Vagina (tissue), 2 donors: ENCODE results near the gene MYO7B. TPM values are rescaled to one million over a fixed set of nuclear protein-coding genes. Genes with fewer than 3 reads are reported as not detected.
A peak's percentile ranks its signal among the peaks of the same experiment; 100 is the strongest.

Source experiments
- DNase-seq, 2 donors: peaks; one replicate each; pipeline ENCODE4 v3.0.0-alpha.2; 2017; ENCODE audit errors: extremely low spot score in 2 of 2
- H3K27ac ChIP-seq: fragments of 200-600 bp; sonication (generic); one replicate; pipeline ENCODE4 v1.5.1; 2019
- H3K27me3 ChIP-seq: fragments of 200-600 bp; sonication (generic); one replicate; pipeline ENCODE4 v1.5.1; 2019
- H3K36me3 ChIP-seq, 2 donors: fragments of 200-600 bp; sonication (generic); one replicate each; pipeline ENCODE4 v1.5.1; 2017 to 2019
- H3K4me1 ChIP-seq: fragments of 200-600 bp; sonication (generic); one replicate; pipeline ENCODE4 v1.5.1; 2019
- H3K4me3 ChIP-seq, 2 donors: fragments of 200-600 bp; sonication (generic); 1 replicate in 1 of 2; 2 replicates in 1 of 2; pipeline ENCODE4 v1.5.1; 2016 to 2019
- H3K9me3 ChIP-seq: fragments of 200-600 bp; sonication (generic); one replicate; pipeline ENCODE4 v1.5.1; 2019
- POLR2A ChIP-seq, 2 donors: fragments of 450-650 bp; IDR thresholded peaks; one replicate each; pipeline ENCODE4 v1.6.1; 2017; ENCODE audit warnings: antibody characterized with exemption in 2 of 2, mild to moderate bottlenecking in 2 of 2, moderate library complexity in 2 of 2
- POLR2AphosphoS5 ChIP-seq, 2 donors: sonication (generic); formaldehyde crosslinking; IDR thresholded peaks; one replicate each; pipeline ENCODE4 v1.9.0; 2017; ENCODE audit warnings: antibody characterized with exemption in 2 of 2, mild to moderate bottlenecking in 2 of 2, low read depth in 1 of 2; ENCODE audit not compliant: insufficient read depth in 1 of 2
- intact Hi-C: fragments of 100-400 bp; cut with DNase I; formaldehyde crosslinking; loops from one replicate; pipeline ENCODE4 v1.15.1; 2023
- total RNA-seq: library from RNA; depleted of rRNA; stranded (reverse); fragments of >200 nt; gene quantifications from one replicate; pipeline ENCODE4 v1.2.3, GENCODE V29; 2016
- TF ChIP-seq, protein P1 (sequence below), 3 experiments: fragments of 450-650 bp in 2 of 3; fragments of 200-600 bp in 1 of 3; sonication (generic) in 1 of 3; IDR thresholded peaks; one replicate each; pipeline ENCODE4 v1.5.1; 2017 to 2019; ENCODE audit warnings: antibody characterized with exemption in 3 of 3, mild to moderate bottlenecking in 2 of 3, moderate library complexity in 2 of 3

The MYO7B gene
- total RNA-seq, 1 donor from 2014 or later, result not detected

DNA sequence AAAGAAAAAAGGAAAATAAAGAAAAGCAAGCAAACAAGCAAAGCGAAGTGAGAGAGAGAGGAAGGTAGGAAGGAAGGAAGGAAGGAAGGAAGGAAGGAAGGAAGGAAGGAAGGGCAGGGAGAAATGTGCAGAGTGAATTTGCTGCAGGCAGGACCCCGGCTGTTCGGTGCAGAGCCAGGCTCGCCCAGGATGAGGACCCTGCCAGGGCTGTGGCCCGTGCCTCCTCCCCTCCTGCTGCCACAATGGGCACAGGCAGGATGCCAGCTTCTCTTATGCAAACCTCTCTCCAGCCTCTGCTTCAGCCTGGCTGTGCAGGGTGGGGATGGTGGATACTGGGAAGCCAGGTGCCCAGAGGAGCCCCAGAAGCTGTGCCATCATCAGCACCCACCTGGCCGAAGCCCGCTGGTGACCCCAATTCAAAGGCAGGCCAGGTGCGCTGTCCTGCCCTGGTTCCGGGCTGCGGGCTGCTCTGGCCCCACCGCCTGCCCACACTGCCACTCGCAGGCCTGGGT lies 113.7 kb downstream of the MYO7B start:
- Histone ChIP-seq H3K4me3 (no peak overlapping the region), H3K4me1 (peaks cover 35% of the 10 kb centered on the region), H3K27me3 (no peaks in the 10 kb centered on the region), H3K27ac (peak overlapping the region; percentile 33), H3K9me3 (no peaks in the 10 kb centered on the region), H3K36me3 (peaks cover 0 to 4% of the 10 kb centered on the region in 2 donors)
- intact Hi-C loops, result no loop called here
- DNase-seq, result no peak
- TF ChIP-seq, protein P1, sequence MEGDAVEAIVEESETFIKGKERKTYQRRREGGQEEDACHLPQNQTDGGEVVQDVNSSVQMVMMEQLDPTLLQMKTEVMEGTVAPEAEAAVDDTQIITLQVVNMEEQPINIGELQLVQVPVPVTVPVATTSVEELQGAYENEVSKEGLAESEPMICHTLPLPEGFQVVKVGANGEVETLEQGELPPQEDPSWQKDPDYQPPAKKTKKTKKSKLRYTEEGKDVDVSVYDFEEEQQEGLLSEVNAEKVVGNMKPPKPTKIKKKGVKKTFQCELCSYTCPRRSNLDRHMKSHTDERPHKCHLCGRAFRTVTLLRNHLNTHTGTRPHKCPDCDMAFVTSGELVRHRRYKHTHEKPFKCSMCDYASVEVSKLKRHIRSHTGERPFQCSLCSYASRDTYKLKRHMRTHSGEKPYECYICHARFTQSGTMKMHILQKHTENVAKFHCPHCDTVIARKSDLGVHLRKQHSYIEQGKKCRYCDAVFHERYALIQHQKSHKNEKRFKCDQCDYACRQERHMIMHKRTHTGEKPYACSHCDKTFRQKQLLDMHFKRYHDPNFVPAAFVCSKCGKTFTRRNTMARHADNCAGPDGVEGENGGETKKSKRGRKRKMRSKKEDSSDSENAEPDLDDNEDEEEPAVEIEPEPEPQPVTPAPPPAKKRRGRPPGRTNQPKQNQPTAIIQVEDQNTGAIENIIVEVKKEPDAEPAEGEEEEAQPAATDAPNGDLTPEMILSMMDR (IDR thresholded peaks at IDR 0.05), result no peak
- TF ChIP-seq POLR2AphosphoS5 (IDR thresholded peaks at IDR 0.05; ENCODE audit: insufficient read depth in 1 of 2, low read depth in 1 of 2) (no peak), POLR2A (IDR thresholded peaks at IDR 0.05) (no peak)

DNA sequence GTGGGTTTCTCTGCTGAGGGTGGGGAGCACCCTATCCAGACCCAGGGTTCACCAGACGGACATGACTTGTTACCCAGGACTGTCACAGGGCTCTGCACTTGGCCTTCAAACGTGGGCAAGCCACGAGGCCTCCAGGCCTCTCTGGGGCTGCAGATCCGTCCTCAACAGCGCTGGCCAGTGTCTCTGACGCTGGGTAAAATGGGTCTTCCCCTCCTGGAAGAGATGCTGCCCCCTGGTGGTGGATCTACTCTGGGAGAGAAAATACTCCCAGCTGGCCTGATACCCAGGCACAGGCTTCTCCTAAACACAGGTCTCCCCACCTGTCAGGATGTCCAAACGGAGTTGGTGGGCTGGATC lies 114.2 kb downstream of the MYO7B start:
- H3K4me1 ChIP-seq, result peaks cover 35% of the 10 kb centered on the region
- H3K9me3 ChIP-seq, result no peaks in the 10 kb centered on the region
- TF ChIP-seq POLR2AphosphoS5 (IDR thresholded peaks at IDR 0.05; ENCODE audit: insufficient read depth in 1 of 2, low read depth in 1 of 2) (no peak), POLR2A (IDR thresholded peaks at IDR 0.05) (no peak)
- TF ChIP-seq, protein P1 (IDR thresholded peaks at IDR 0.05), result peak; percentile 29 to 68 (median 52)
- peaks cover 0 to 4% of the 10 kb centered on the region in 2 donors for H3K36me3 ChIP-seq
- intact Hi-C loops, result loop anchor here (5.0 kb wide), 1 partner anchor 142 kb away; no protein-coding TSS in a partner anchor
- DNase-seq, result no peak
- peak overlapping the region; percentile 33 for H3K27ac ChIP-seq
- no peaks in the 10 kb centered on the region for H3K27me3 ChIP-seq
- H3K4me3 ChIP-seq, result no peak overlapping the region

DNA sequence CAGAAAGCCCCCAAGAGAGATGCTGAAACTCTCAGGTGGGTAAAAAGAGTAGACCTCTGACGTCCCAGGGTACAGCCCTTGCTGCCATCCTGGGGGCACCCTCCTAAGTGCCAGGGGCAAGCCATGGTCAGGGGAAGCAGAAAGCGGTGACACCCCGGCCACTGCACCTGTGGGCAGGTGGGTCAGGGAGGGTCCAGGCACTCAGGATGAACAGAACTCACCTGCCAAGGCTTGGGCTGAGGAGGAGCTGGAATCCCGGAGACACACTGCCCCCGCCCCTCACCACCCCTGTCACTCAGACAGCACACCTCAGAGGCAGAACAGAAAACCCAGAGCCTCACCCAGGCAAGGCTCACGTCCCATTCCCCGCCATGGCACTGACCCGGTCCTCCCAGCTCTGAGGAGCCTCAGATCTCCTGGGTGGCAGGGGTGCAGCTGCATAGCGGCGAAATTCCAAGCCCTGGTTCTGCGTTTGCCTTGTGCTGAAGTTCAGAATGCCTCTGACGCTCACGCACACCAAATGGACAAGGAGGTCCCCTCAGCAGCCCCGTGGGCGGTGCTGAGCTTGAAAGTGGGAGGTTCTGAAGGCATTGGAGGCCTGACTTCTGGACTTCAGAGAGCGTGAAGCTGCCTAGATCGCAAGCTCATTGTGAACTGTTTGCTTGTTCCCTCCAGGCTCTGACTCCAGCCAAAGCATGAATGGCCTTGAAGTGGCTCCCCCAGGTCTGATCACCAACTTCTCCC lies 114.7 kb downstream of the MYO7B start:
- Histone ChIP-seq H3K27me3 (no peaks in the 10 kb centered on the region), H3K9me3 (no peaks in the 10 kb centered on the region), H3K36me3 (peaks cover 0 to 4% of the 10 kb centered on the region in 2 donors), H3K4me1 (peaks cover 35% of the 10 kb centered on the region), H3K27ac (peak overlapping the region; percentile 33), H3K4me3 (no peak overlapping the region)
- no peak for TF ChIP-seq POLR2A (IDR thresholded peaks at IDR 0.05)
- no peak for TF ChIP-seq POLR2AphosphoS5 (IDR thresholded peaks at IDR 0.05; ENCODE audit: insufficient read depth in 1 of 2, low read depth in 1 of 2)
- TF ChIP-seq, protein P1 (IDR thresholded peaks at IDR 0.05), result no peak
- intact Hi-C loops, result loop anchor here (5.0 kb wide), 1 partner anchor 143 kb away; no protein-coding TSS in a partner anchor
- no peak for DNase-seq

DNA sequence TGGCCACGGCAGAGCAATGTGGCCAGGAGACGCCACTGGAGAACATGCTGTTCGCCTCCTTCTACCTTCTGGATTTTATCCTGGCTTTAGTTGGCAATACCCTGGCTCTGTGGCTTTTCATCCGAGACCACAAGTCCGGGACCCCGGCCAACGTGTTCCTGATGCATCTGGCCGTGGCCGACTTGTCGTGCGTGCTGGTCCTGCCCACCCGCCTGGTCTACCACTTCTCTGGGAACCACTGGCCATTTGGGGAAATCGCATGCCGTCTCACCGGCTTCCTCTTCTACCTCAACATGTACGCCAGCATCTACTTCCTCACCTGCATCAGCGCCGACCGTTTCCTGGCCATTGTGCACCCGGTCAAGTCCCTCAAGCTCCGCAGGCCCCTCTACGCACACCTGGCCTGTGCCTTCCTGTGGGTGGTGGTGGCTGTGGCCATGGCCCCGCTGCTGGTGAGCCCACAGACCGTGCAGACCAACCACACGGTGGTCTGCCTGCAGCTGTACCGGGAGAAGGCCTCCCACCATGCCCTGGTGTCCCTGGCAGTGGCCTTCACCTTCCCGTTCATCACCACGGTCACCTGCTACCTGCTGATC lies 115.4 kb downstream of the MYO7B start:
- Histone ChIP-seq H3K9me3 (no peaks in the 10 kb centered on the region), H3K27me3 (no peaks in the 10 kb centered on the region), H3K27ac (no peak overlapping the region), H3K36me3 (peaks cover 0 to 4% of the 10 kb centered on the region in 2 donors), H3K4me1 (peaks cover 35% of the 10 kb centered on the region), H3K4me3 (no peak overlapping the region)
- intact Hi-C loops, result loop anchor here (5.0 kb wide), 1 partner anchor 144 kb away; no protein-coding TSS in a partner anchor
- DNase-seq, result no peak
- TF ChIP-seq POLR2AphosphoS5 (IDR thresholded peaks at IDR 0.05; ENCODE audit: insufficient read depth in 1 of 2, low read depth in 1 of 2) (no peak), POLR2A (IDR thresholded peaks at IDR 0.05) (no peak)
- TF ChIP-seq, protein P1 (IDR thresholded peaks at IDR 0.05), result no peak
